Right lobe of liver (tissue), 6 donors: Measurements from ENCODE around the gene PTPA. TPM values are rescaled to one million over a fixed set of nuclear protein-coding genes. Genes with fewer than 3 reads are reported as not detected.

Experiments used
- ATAC-seq, 4 donors: fragments of 200-7000 bp; cut with Tn5 transposase; one replicate each; pipeline ENCODE4 v1.9.1; 2020; ENCODE audit warnings: mild to moderate bottlenecking in 4 of 4, moderate library complexity in 4 of 4
- DNase-seq, 3 donors: peaks; one replicate each; pipeline ENCODE4 v3.0.0-alpha.2; 2020
- H3K27ac ChIP-seq, 3 donors: fragments of 200-600 bp; one replicate each; pipeline ENCODE4 v1.8.0; 2022
- H3K27me3 ChIP-seq, 2 donors: fragments of 200-600 bp; one replicate each; pipeline ENCODE4 v1.8.0; 2022
- H3K36me3 ChIP-seq, 4 donors: fragments of 200-600 bp; sonication (generic) in 1 of 4; one replicate each; pipeline versions ENCODE4 v1.5.1 to v1.8.0; 2017 to 2022; ENCODE audit warnings: control low read depth in 1 of 4
- H3K4me1 ChIP-seq, 4 donors: fragments of 200-600 bp; sonication (generic) in 1 of 4; one replicate each; pipeline versions ENCODE4 v1.5.1 to v1.8.0; 2017 to 2022; ENCODE audit warnings: control low read depth in 1 of 4
- H3K4me3 ChIP-seq, 3 donors: fragments of 200-600 bp; one replicate each; pipeline ENCODE4 v1.8.0; 2022
- H3K9me3 ChIP-seq, 4 donors: fragments of 200-600 bp; sonication (generic) in 1 of 4; one replicate each; pipeline versions ENCODE4 v1.5.1 to v1.8.0; 2017 to 2022; ENCODE audit warnings: control low read depth in 1 of 4
- POLR2A ChIP-seq: fragments of 450-650 bp; IDR thresholded peaks from one replicate; pipeline ENCODE4 v1.6.1; 2017; ENCODE audit warnings: antibody characterized with exemption, mild to moderate bottlenecking
- WGBS: methylation state at CpG from one replicate; pipeline ENCODE4 v1.1.6; 2018; ENCODE audit warnings: low coverage, low lambda C conversion rate; ENCODE audit not compliant: insufficient coverage; ENCODE audit errors: missing lambda C conversion rate; 5-methylcytosine and 5-hydroxymethylcytosine counted together
- intact Hi-C, 2 donors: fragments of 100-400 bp; cut with DNase I; formaldehyde crosslinking; loops; one replicate each; pipeline versions ENCODE4 v1.11.2 to v1.14.1; 2022
- total RNA-seq, 6 experiments: library from RNA; depleted of rRNA in 2 of 6; stranded (reverse); fragments of >200 nt in 2 of 6; fragmentation: NEBNext Ultra II Directional in 3 of 6; extraction: Animal tissue kit (Norgen Biotek cat#: 25700) in 3 of 6; gene quantifications; one replicate each; pipeline versions ENCODE4 v1.1.0 to v1.2.4, GENCODE V29; 2016 to 2023
- TF ChIP-seq, protein P1 (sequence below), 4 donors: fragments of 200-600 bp in 3 of 4; fragments of 450-650 bp in 1 of 4; IDR thresholded peaks; one replicate each; pipeline versions ENCODE4 v1.5.1 to v1.8.0; 2016 to 2022; ENCODE audit warnings: antibody characterized with exemption in 4 of 4, mild to moderate bottlenecking in 2 of 4
- donor health status: DM: no; HTN: yes; CAD: no.
- donor health status: DM: no; HTN: no; CAD: no.
- donor health status: DM: no; HTN: no; CAD: no.
- donor health status: DM: no; HTN: yes; CAD: no.
- donor health status: DM: no; HTN: yes; CAD: no.

Gene PTPA
- total RNA-seq, 6 experiments from 2014 or later, result 55.4 to 123 (median 62.0) TPM

DNA sequence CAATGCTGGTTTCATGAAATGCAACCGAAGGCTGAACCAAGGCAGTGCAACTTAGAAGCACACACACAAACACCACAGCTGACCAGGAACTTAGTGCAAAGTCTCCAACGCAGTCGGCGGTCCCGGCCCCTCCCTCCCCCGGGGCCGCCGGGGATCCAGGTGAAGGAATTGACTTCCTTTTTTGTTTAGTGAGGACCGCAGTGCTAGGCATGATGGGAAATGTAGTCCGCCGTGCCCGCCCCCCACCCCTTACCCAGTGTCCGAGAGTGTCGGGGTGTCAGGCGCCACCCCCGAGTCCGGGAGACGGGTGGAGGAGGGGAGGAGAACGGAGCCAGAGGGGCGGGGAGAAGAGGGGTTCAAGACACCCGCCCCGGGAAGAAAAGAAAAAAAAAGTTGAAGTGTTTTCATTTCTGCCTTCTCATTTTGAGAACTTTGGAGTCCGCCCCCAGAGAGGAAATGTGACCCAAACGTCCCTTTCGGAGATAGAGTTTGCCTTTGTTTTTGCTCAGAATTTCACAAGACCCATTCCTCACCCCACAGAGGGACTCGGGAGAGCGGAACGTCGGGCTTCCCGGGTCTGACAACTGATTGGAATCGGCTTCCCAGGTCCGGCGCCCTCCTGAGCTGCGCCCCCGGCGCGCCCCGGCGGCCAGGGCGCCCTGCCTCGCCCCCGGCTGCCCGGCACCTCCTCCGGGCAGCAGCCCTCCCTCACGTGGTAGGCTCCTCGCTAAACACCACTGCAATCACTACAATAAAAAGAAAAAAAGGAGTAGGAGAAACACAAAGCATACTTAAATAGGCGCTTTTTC is 64.8 kb downstream of the PTPA start:
- 0% methylated on average over 31 of the region's 47 CpGs for WGBS
- peak; percentile 85 to 92 (median 91) for DNase-seq
- Histone ChIP-seq H3K4me1 (peaks cover 0 to 15% (median 0%) of the 10 kb centered on the region in 4 donors), H3K36me3 (no peaks in the 10 kb centered on the region), H3K9me3 (no peaks in the 10 kb centered on the region), H3K27me3 (no peaks in the 10 kb centered on the region), H3K4me3 (peak overlapping the region; percentile 55 to 99 (median 82)), H3K27ac (peak overlapping the region; percentile 87 to 99 (median 97))
- intact Hi-C loops, result loop anchor here (5.0 to 10.0 kb wide), 4 partner anchors 141 to 429 kb away; no protein-coding TSS in a partner anchor
- peak; percentile 51 to 62 (median 57) for ATAC-seq
- peak; percentile 79 for TF ChIP-seq POLR2A
- TF ChIP-seq, protein P1, sequence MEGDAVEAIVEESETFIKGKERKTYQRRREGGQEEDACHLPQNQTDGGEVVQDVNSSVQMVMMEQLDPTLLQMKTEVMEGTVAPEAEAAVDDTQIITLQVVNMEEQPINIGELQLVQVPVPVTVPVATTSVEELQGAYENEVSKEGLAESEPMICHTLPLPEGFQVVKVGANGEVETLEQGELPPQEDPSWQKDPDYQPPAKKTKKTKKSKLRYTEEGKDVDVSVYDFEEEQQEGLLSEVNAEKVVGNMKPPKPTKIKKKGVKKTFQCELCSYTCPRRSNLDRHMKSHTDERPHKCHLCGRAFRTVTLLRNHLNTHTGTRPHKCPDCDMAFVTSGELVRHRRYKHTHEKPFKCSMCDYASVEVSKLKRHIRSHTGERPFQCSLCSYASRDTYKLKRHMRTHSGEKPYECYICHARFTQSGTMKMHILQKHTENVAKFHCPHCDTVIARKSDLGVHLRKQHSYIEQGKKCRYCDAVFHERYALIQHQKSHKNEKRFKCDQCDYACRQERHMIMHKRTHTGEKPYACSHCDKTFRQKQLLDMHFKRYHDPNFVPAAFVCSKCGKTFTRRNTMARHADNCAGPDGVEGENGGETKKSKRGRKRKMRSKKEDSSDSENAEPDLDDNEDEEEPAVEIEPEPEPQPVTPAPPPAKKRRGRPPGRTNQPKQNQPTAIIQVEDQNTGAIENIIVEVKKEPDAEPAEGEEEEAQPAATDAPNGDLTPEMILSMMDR (IDR thresholded peaks at IDR 0.05), result peak in 1 of 4 donors; percentile 14

GRCh38 chr9:129176701-129177442 is 65.7 kb downstream of the PTPA start:
- intact Hi-C loops, result loop anchor here (5.0 to 10.0 kb wide), 4 partner anchors 140 to 428 kb away; no protein-coding TSS in a partner anchor
- Histone ChIP-seq H3K27me3 (no peaks in the 10 kb centered on the region), H3K4me3 (peak overlapping the region; percentile 55 to 99 (median 82)), H3K9me3 (no peaks in the 10 kb centered on the region), H3K4me1 (peaks cover 0 to 15% (median 0%) of the 10 kb centered on the region in 4 donors), H3K27ac (peak overlapping the region; percentile 87 to 99 (median 97)), H3K36me3 (no peaks in the 10 kb centered on the region)
- 0% methylated on average over 21 of the region's 80 CpGs for WGBS
- peak in 1 of 4 donors; percentile 0 for ATAC-seq
- DNase-seq, result peak; percentile 59 to 76 (median 68)
- TF ChIP-seq, protein P1 (IDR thresholded peaks at IDR 0.05), result no peak
- TF ChIP-seq POLR2A, result no peak

DNA sequence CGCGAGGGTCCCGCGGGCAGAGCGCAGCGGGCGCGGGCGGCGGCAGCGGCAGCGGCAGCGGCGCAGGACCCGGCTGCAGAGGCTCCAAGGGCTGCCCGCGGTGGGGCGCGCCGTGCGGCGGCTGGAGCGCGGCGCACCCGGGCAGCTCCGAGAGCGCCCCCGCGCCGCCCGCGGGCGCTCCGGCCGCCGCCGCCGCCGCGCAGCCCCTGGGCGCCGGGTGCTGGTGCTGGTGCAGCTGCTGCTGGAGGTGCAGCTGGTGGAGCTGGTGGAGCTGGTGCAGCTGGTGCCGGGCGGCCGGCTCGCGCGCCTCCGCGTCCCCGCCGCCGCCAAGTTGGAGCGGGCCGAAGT is 66.2 kb downstream of the PTPA start:
- Histone ChIP-seq H3K27ac (peak overlapping the region; percentile 62 to 97 (median 91)), H3K4me3 (peak overlapping the region; percentile 65 to 82 (median 78)), H3K36me3 (no peaks in the 10 kb centered on the region), H3K4me1 (peaks cover 0 to 15% (median 0%) of the 10 kb centered on the region in 4 donors), H3K27me3 (no peaks in the 10 kb centered on the region), H3K9me3 (no peaks in the 10 kb centered on the region)
- no CpG with 5 or more reads among the region's 56 CpGs for WGBS
- DNase-seq (no peak), ATAC-seq (no peak)
- TF ChIP-seq POLR2A, result no peak
- TF ChIP-seq, protein P1 (IDR thresholded peaks at IDR 0.05), result no peak
- intact Hi-C loops, result loop anchor here (5.0 to 10.0 kb wide), 4 partner anchors 140 to 427 kb away; no protein-coding TSS in a partner anchor

DNA sequence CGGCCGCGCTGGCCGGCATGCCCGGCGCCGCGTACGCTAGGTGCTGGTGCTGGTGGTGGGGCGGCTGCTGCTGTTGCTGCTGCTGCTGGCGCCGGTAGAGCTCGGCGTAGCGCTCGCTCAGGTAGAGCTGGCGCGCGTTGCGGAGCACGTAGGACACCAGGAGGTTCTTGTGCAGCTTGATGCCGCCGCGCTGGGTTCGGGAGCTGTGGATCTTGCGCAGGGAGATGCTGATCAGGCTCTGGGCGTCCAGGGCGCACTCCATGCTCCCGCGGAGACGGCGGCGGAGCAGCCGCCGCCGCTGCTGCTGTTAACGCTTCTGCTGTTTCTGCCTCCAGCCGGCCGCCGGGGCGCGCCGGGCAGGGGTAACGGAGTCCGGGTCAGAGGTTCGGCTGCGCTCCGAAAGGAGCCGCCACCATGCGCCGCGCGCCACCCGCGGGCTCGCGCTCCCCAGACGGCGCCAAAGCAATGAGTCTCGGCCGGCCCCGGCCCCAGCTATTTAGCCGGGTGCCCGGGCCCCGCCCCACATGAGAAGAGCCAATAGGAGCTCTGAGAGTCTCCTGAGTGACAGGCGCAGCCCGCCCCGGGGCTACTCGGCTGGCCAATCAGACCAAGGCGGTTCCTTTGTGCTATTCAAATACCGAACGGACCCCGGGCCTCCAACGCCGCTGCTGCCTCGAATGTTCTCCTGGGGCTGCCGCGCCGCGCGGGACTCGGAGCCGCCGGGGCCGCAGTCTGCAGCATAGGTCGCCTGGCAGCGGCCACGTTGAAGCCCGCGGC is 66.8 kb downstream of the PTPA start, which contains the start of gene IER5L:
Gene IER5L (minus strand): TSS at position 471 of the 777 bp plus-strand sequence. CDS start 209 bp downstream, at position 262.
- H3K27ac ChIP-seq, result peak within 1 kb of the TSS; percentile 87 to 99 (median 97)
- H3K27me3 ChIP-seq, result no peaks in the 10 kb centered on the region
- 0% methylated on average over 1 of the region's 90 CpGs for WGBS
- intact Hi-C loops, result loop anchor here (5.0 to 10.0 kb wide), 4 partner anchors 139 to 427 kb away; no protein-coding TSS in a partner anchor
- peak within 1 kb of the TSS; percentile 65 to 99 (median 82) for H3K4me3 ChIP-seq
- peak; percentile 96 for DNase-seq
- peak; percentile 98 for TF ChIP-seq POLR2A
- TF ChIP-seq, protein P1 (IDR thresholded peaks at IDR 0.05), result no peak
- ATAC-seq, result peak; percentile 66 to 86 (median 79)
- H3K4me1 ChIP-seq, result peaks cover 0 to 15% (median 0%) of the 10 kb centered on the region in 4 donors
- no peaks in the 10 kb centered on the region for H3K36me3 ChIP-seq
- H3K9me3 ChIP-seq, result no peaks in the 10 kb centered on the region
